Activated naive CD8-positive, alpha-beta T cell treated with anti-CD3 and anti-CD28 coated beads for 36 hours (primary cell): ENCODE results near the gene PTOV1. TPM values are rescaled to one million over a fixed set of nuclear protein-coding genes. Genes with fewer than 3 reads are reported as not detected.
A peak's percentile ranks its signal among the peaks of the same experiment; 100 is the strongest.

ENCODE experiments used
- DNase-seq: peaks from one replicate; pipeline ENCODE4 v3.0.0; 2021
- H3K27ac Mint-ChIP-seq: one replicate; pipeline ENCODE4 v1.8.0; 2022; ENCODE audit warnings: mild to moderate bottlenecking, moderate library complexity, mixed read lengths
- H3K27me3 Mint-ChIP-seq: one replicate; pipeline ENCODE4 v1.8.0; 2022; ENCODE audit warnings: mild to moderate bottlenecking, mixed read lengths
- H3K36me3 Mint-ChIP-seq: one replicate; pipeline ENCODE4 v1.8.0; 2021; ENCODE audit warnings: mild to moderate bottlenecking, mixed read lengths
- H3K4me1 Mint-ChIP-seq: one replicate; pipeline ENCODE4 v1.8.0; 2021; ENCODE audit warnings: mixed read lengths
- H3K4me3 Mint-ChIP-seq: one replicate; pipeline ENCODE4 v1.8.0; 2022; ENCODE audit warnings: mild to moderate bottlenecking, moderate library complexity, mixed read lengths
- H3K9me3 Mint-ChIP-seq: one replicate; pipeline ENCODE4 v1.8.0; 2022; ENCODE audit warnings: mixed read lengths
- total RNA-seq, 2 experiments: library from RNA; stranded (reverse); gene quantifications; one replicate each; pipeline ENCODE4 v1.2.3, GENCODE V29; 2021

PTOV1 gene
- total RNA-seq, 2 experiments from 2014 or later = 73.9 to 76.4 TPM

DNA sequence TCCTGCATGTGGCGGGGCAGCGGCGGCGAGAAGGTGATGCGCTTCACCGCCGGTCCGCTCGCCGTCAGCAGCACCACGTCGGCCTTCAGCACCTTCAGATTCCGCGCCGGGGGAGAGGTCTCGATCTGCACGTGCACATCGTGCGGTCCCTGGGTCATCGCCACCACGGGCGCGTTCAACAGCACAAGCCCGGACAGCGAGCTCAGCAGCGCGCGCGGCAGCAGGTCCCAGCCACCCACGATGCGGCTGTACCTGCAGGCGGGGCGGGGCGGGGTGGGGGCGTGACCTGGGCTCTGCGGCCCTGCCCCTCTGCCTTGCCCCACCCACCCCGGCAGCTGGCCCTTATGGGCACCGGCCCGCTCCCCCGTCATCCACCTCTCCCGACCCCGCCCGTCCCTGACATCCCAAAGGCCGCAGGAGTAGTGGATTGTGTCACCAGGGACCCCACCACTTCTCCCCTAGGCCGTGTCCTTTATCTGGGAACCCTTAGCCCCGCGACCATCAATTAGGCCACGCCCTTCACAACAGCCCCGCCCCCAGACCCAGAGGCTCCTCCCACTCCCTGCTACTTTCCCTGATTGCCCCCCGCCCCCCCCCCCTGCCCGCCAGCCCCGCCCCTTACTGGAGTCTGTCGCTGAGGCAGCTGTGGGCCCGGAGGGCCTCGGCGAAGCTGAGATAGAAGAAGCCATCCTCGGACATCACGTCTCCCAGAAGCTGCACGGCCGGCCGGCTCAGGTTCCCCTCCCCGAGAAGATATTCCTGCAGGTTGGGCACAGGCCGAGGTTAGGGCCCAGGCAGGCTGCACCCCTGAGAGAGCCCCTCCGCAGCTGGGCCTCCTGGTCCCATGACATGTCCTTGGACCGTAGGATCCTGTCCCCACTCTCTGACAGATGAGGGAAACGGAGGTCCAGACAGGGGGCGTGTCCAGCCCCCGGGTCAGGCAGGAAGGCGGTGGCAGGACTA is 39.7 kb downstream of the PTOV1 start:
- peaks cover 10% of the 10 kb centered on the region for H3K36me3 Mint-ChIP-seq
- H3K27me3 Mint-ChIP-seq = no peaks in the 10 kb centered on the region
- peak; percentile 57 for DNase-seq
- H3K4me3 Mint-ChIP-seq = peak overlapping the region; percentile 57
- peaks cover 6% of the 10 kb centered on the region for H3K4me1 Mint-ChIP-seq
- peaks cover 2% of the 10 kb centered on the region for H3K9me3 Mint-ChIP-seq
- no peak overlapping the region for H3K27ac Mint-ChIP-seq

DNA sequence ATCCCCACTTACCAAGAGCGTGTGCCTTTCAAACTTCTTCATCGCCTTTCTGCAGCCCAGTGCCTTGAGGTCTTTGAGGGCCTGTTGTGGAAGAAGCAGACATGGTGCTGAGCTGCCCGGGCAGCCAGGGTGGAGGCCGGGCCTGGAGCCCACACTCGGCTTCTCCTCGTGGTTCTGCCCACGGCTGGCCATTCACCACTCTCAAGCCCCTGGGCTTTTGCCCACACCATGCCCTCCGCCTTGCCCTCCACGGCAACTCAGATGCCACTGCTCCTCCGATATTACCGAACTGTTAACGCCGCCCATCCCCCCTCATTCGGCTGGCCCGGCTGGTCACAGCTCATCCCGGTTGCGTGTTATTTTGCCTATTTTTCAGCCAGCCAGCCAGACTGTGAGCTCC is 40.4 kb downstream of the PTOV1 start:
- peaks cover 10% of the 10 kb centered on the region for H3K36me3 Mint-ChIP-seq
- peaks cover 2% of the 10 kb centered on the region for H3K9me3 Mint-ChIP-seq
- H3K4me1 Mint-ChIP-seq = peaks cover 11% of the 10 kb centered on the region
- no peak overlapping the region for H3K27ac Mint-ChIP-seq
- H3K27me3 Mint-ChIP-seq = no peaks in the 10 kb centered on the region
- no peak for DNase-seq
- no peak overlapping the region for H3K4me3 Mint-ChIP-seq

DNA sequence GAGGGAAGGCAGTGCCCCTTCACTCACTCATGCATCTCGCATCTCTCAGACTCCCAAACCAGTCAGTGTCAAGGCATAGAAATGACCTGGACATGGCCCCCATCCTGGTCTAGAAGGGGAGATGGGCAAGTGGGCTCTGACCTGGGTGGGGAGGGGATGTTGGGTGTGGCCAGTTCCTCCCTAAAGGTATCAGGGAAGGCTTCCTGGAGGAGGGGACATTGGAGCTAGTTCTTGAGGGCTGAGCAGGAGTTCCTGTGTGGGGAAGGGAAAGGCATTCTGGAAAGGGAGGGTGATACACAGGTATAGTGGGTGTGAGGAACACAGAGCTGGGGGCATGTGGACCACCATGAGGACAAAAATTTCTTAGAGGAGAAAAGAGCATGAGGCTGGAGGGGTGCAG is 41.8 kb downstream of the PTOV1 start:
- H3K27ac Mint-ChIP-seq = no peak overlapping the region
- H3K36me3 Mint-ChIP-seq = peaks cover 10% of the 10 kb centered on the region
- DNase-seq = no peak
- H3K4me3 Mint-ChIP-seq = no peak overlapping the region
- peaks cover 23% of the 10 kb centered on the region for H3K4me1 Mint-ChIP-seq
- H3K9me3 Mint-ChIP-seq = peaks cover 2% of the 10 kb centered on the region
- no peaks in the 10 kb centered on the region for H3K27me3 Mint-ChIP-seq

DNA sequence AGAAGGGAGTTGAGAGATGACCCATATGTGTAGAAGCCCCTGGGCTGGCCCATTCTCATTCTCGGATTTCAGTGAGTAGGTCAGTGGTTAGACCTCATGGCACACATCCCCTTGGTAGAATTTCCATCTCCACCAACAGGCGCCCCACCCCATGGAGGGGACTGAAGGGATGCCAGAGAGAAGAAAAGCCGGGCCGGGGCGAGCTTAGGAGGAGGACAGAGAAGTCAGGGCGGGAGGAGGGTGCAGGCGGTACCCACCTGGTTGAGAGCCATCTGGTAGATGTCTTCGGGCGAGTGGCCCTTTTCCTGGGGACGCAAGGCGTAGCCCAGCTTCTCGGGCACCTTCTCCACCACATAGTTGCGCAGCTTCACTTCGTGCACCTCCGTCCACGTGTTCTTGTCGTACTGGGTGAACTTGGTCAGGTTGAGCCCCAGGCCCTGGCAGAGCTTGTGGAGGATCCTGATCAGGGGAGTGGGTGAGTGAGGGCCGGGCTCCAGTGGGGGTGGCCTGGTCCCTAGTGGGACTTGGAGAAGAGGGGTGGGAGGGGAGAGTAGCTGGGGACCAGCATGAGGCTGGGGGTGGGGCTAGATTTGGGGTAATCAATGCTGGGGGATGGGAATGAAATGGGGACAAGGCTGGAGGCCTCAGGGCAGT is 43.2 kb downstream of the PTOV1 start:
- Mint-ChIP-seq H3K27me3 (no peaks in the 10 kb centered on the region), H3K4me3 (no peak overlapping the region), H3K4me1 (peaks cover 26% of the 10 kb centered on the region), H3K36me3 (peaks cover 7% of the 10 kb centered on the region), H3K9me3 (peaks cover 2% of the 10 kb centered on the region), H3K27ac (no peak overlapping the region)
- DNase-seq = no peak

DNA sequence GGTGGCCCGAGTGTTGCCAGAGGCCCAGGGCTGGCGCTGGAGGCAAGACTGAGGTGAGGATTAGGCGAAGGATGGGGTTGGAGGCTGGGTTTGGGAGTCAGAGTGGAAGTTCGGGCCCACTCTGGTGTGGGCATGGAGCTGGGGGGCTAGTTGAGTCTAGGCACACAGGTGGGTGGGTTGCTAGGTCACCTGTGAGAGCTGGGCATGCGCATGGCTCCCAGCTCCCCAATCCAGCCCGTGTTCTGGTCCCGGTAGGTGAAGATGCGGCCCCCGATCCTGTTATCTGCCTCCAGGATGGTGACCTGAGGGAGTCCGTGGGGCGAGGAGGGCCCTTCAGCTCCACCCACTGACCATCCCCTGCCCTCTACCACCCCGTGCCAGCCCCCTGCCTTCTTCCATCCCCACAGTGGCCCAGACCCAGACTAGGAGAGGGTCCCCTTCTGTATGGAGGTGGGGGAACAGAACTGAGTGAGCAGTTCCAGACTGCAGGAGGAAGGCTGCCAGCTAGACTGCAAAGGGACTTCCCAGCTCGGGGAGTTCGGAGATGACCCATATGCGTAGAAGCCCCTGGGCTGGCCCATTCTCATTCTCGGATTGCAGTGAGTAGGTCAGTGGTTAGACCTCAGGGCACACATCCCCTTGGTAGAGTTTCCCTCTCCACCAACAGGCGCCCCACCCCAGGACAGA is 44.1 kb downstream of the PTOV1 start:
- no peak overlapping the region for H3K4me3 Mint-ChIP-seq
- peaks cover 26% of the 10 kb centered on the region for H3K4me1 Mint-ChIP-seq
- no peak for DNase-seq
- H3K36me3 Mint-ChIP-seq = peaks cover 2% of the 10 kb centered on the region
- H3K9me3 Mint-ChIP-seq = no peaks in the 10 kb centered on the region
- H3K27ac Mint-ChIP-seq = no peak overlapping the region
- H3K27me3 Mint-ChIP-seq = no peaks in the 10 kb centered on the region

DNA sequence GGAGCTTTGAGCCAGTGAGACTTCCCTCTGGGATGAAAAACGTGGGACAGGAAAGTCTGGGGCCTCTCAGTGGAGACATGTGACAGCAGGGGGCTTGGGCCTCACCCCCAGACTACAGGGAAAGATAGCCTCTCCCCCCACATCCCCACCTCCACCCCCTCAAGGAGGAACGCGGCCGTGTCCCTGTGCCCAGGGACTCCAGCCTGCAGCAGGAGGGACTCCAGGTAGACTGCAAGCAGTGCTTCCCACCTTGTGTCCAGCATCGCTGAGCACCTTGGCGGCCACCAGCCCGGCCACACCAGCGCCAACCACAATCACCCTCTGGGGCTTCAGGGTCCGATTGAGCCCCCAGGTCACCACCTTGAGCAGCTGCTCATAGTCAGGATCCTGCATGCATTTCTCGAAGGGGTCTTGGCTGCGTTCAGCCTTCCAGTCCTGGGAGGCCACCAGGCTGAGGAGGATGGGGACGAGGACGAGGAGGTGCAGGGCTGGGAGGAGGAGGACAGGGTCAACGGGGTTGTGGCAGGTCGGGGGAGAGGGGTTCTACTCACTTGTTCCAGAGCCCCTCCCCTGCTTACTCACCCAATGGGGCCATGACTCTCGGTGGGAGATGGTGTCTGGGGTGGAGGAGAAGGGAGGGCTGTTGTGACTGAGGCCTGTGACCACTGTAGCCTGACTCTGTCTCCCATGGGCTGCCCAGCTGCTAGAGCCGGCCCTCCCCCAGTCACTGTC is 44.8 kb downstream of the PTOV1 start:
- Mint-ChIP-seq H3K36me3 (peaks cover 2% of the 10 kb centered on the region), H3K4me3 (no peak overlapping the region), H3K27ac (peak overlapping the region; percentile 85), H3K9me3 (no peaks in the 10 kb centered on the region), H3K27me3 (no peaks in the 10 kb centered on the region), H3K4me1 (peaks cover 31% of the 10 kb centered on the region)
- no peak for DNase-seq

DNA sequence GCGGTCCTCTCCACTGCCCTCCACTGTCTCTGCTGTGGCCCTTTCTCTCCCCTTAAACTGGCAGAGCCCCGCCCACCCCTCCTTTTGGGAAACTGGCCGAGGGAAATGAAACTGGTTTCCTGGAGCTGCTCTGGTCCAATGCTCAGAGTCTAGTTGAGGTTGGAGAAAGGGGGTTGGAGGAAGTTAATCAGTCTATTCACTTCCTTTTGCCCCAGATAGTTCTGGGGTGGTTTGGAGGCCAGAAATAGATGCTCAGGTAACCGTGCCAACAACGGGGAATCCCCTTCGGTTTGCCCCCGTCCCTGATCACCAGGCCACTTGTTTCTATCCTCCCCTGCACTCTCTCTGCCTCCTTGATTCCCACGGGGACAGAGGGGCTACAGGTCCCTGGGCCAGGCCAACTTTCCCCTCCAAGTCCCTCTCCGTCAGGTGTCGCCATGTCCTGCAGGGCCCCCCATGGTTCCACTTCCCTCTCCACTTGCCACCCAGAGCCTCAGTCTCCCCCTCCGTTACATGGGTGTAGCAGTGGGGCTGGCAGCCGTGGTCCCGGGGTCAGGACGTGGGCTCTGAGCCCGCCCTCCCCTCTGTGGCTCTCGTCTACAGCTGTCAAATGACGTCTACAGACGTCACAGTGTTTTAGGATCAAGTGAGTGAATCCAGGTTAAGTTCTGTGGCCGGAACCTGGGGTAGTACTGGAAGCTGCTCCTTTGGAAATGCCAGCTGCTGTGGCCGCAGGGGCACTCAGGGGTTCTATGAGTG is 46.1 kb downstream of the PTOV1 start, which contains the start of gene IL4I1:
Gene IL4I1, minus strand, starts transcription at position 25 of the 759 bp plus-strand sequence. CDS start 727 bp downstream, outside the sequence.
- peak; percentile 70 for DNase-seq
- no peaks in the 10 kb centered on the region for H3K9me3 Mint-ChIP-seq
- no peaks in the 10 kb centered on the region for H3K27me3 Mint-ChIP-seq
- peak within 1 kb of the TSS; percentile 85 for H3K27ac Mint-ChIP-seq
- peaks cover 2% of the 10 kb centered on the region for H3K36me3 Mint-ChIP-seq
- H3K4me3 Mint-ChIP-seq = peak within 1 kb of the TSS; percentile 68
- peaks cover 41% of the 10 kb centered on the region for H3K4me1 Mint-ChIP-seq

DNA sequence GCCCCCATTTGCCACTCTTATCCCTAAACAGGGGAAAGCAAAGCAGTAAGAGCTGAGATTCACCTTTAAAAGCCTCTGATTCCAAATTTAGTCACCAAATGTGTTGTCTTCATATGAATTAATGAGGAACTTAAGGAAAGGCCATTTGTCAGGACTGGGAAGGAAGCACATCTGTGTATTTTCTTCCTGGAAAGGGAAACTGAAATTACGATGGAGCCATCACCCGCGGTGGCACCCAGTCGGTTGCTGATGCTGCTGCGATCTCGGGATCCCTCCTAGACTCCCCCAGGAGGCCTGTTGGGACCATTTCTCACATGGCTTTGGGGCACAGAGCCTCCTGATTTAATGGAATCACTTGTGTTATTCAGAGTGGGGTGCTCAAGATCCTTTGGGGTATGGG is 53.2 kb downstream of the PTOV1 start:
- Mint-ChIP-seq H3K36me3 (peaks cover 27% of the 10 kb centered on the region), H3K4me1 (peaks cover 39% of the 10 kb centered on the region), H3K27me3 (no peaks in the 10 kb centered on the region), H3K4me3 (no peak overlapping the region), H3K9me3 (no peaks in the 10 kb centered on the region), H3K27ac (no peak overlapping the region)
- no peak for DNase-seq

DNA sequence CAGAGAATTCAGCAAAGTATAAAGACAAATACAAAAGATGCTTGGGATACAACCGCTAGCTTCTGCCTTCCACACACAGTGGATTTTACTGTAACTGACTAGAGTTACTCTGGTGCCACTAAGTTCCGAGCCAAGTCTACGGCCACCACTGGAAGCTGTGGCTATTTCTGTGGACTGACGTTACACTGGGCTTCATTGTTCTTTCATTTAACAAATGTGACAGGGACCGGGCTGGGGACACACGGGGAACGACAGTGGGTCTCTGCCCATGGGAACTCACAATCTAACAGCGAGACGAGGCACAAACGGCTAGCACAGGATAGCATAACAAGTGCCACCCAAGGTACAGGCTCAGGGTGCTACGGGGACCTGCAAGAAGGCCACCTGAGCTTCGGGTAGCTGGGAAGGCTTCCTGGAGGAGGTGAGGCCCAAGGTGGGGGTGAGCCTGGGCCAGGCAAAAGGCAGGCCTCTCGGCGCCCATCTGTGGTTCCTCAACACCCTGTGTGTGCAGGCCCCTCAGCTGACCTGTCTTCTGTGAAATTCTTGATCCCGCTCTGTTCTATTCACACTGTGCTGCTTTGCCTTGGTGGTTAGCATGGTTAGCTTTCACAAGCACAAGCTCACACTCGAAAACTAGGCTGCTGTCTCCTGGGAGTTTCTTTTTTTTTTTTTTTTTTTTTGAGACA is 56.1 kb downstream of the PTOV1 start:
- Mint-ChIP-seq H3K4me1 (peaks cover 39% of the 10 kb centered on the region), H3K27me3 (no peaks in the 10 kb centered on the region), H3K9me3 (no peaks in the 10 kb centered on the region), H3K36me3 (peaks cover 43% of the 10 kb centered on the region), H3K4me3 (peak overlapping the region; percentile 29), H3K27ac (peak overlapping the region; percentile 20)
- DNase-seq = no peak

DNA sequence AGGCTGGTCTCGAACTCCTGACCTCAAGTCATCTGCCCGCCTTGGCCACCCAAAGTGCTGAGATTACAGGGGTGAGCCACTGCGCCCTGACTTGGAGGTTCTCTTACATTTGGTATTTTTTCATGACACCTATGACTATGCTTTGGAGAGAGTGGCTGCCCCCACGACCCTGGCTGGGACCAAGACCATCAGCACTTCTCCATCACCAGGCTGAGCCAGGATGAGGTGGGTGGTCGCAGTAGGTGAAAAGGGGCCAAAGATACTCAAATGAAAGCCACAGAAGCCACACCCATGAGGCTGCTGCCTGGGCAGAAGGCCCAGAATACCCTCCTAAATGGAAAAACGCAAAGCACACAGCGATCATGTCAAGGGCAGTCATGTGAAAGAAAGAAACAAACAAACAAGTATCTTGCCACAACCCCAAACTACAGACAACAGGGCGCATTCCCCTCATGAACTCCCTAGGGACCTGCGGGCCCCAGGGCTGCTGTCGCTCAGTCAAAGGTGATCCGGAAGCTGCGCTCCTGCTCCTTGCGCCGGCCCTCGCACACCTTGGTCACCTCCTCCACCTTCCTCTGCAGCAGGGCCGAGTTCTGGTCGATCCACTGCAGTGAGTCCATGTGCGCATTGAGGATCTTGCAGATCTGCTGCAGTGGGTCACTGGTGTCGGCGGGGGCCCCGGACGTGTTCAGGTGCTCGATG is 56.9 kb downstream of the PTOV1 start:
- Mint-ChIP-seq H3K27me3 (no peaks in the 10 kb centered on the region), H3K36me3 (peaks cover 49% of the 10 kb centered on the region), H3K4me1 (peaks cover 46% of the 10 kb centered on the region), H3K9me3 (no peaks in the 10 kb centered on the region), H3K27ac (no peak overlapping the region), H3K4me3 (no peak overlapping the region)
- DNase-seq = no peak

DNA sequence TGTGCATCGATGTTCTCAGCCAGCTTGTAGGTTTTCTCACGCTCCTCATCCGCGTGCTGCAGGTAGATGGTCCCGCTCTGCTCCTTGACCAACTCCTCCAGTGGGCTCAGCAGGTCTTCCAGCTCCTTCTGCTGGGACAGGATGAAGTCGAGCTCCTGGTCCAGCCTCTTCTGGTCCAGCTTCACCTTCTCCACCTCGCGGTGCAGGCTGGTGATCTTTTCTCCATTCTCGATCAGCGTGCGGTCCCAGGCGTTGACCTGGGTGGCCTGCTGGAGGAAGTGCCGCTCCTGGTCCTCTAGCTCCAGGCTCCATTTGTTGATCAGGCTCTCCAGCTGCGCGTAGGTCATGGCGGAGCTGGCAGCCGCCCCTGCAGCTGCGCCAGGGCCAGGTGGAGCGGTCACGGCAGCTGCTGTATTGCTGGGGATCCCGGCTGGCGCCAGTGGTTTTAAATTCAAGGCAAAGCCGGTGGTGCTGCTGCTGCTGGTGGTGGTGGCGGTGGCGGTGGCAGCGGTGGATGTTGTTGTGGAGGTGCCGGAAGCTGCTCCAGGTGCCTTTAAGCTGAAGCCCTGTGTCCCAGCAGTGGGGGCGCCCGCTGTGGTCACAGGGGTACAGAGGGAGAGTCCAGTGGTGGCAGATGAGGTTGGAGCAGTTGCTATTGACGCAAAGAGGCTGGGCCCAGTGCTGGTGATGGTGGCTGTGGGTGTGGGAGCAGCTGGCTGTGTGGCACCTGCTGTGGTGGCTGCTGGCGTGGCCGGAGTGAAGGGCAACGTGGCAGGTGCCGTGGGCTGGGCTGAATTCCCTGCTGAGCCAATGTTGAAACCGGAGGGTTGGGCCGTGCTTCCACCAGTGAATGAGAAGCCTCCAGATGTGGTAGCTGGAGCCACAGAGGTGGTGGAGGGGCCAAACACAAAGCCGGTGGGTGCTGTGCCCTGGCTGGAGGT is 57.8 kb downstream of the PTOV1 start:
- Mint-ChIP-seq H3K36me3 (peaks cover 54% of the 10 kb centered on the region), H3K9me3 (no peaks in the 10 kb centered on the region), H3K4me1 (peaks cover 49% of the 10 kb centered on the region), H3K27ac (no peak overlapping the region), H3K4me3 (no peak overlapping the region), H3K27me3 (no peaks in the 10 kb centered on the region)
- no peak for DNase-seq

DNA sequence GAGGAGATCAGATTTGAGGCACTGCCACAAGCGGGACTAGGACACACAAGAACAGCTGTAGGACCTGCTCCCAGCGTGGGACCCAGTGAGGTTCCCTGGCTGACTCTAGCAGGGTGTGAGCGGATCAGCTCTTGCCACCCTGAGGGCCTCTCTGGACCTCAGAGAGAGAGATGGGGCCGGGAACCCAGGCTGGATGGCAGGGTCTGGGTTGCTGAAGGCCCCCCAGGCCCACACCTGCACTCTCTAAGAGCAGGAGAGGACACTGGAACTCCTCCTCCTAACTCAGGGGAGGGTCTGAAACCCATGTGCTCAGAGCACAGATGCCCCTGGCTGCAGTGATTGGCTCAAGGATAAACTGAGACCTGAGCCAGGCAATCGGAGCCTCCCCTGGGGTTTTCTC is 59.2 kb downstream of the PTOV1 start:
- no peaks in the 10 kb centered on the region for H3K27me3 Mint-ChIP-seq
- peak overlapping the region; percentile 29 for H3K27ac Mint-ChIP-seq
- H3K4me3 Mint-ChIP-seq = no peak overlapping the region
- peaks cover 61% of the 10 kb centered on the region for H3K36me3 Mint-ChIP-seq
- no peaks in the 10 kb centered on the region for H3K9me3 Mint-ChIP-seq
- H3K4me1 Mint-ChIP-seq = peaks cover 45% of the 10 kb centered on the region
- DNase-seq = no peak
